T47D (cell line): ENCODE data around the gene ZDHHC5.

Experiments used
- DNase-seq, 2 experiments: peaks; one replicate each; pipeline versions ENCODE4 v3.0.0 to v3.0.0-alpha.2; 2011 to 2012; ENCODE audit warnings: low read depth in 1 of 2, low spot score in 1 of 2
- JUND ChIP-seq: IDR thresholded peaks from 2 replicates; pipeline ENCODE4 v1.6.1; 2012; ENCODE audit warnings: low read depth
- in situ Hi-C: cut with HindIII; loops from 2 replicates; pipeline ENCODE4 v1.10.0; 2016; ENCODE audit warnings: low sequenced_read_pairs, low pct_unique_long_range_greater_than_20kb

ZDHHC5 gene

GRCh38 chr11:57667736-57668433 lies at the start of gene ZDHHC5:
Gene ZDHHC5, plus strand, starts transcription at chr11:57668114. Its CDS starts 4,977 bp downstream, at chr11:57673091.
- DNase-seq, result peak; percentile 99 to 100
- TF ChIP-seq JUND, result no peak
- in situ Hi-C loops, result no loop called here

GRCh38 chr11:57618438-57618837 lies 49.5 kb upstream of the ZDHHC5 start:
- in situ Hi-C loops, result no loop called here
- DNase-seq, result no peak
- no peak for TF ChIP-seq JUND

GRCh38 chr11:57619331-57619730 lies 48.6 kb upstream of the ZDHHC5 start:
- in situ Hi-C loops, result no loop called here
- DNase-seq, result no peak
- no peak for TF ChIP-seq JUND

GRCh38 chr11:57620467-57620866 lies 47.4 kb upstream of the ZDHHC5 start:
- TF ChIP-seq JUND, result no peak
- no peak for DNase-seq
- in situ Hi-C loops, result no loop called here

GRCh38 chr11:57622263-57622662 lies 45.7 kb upstream of the ZDHHC5 start:
- no peak for TF ChIP-seq JUND
- DNase-seq, result no peak
- in situ Hi-C loops, result no loop called here

DNA sequence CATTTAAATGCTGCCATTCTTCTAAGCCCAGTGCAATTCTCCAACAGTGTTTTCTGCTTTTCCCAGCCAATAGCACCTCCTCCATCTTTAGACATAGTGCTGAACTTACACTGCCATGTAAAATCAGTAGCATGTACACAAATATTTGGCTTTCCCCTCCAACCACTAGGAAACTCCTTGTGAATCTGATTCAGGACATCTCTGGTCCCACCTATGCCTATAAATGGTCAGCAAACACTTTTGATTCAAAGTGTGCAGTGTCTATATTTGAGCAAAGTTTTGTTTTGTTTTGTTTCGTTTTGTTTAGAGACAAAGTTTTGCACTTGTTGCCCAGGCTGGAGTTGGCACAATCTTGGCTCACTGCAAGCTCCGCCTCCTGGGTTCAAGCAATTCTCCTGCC lies 43.0 kb upstream of the ZDHHC5 start:
- TF ChIP-seq JUND, result no peak
- in situ Hi-C loops, result no loop called here
- no peak for DNase-seq

GRCh38 chr11:57626895-57627294 lies 41.0 kb upstream of the ZDHHC5 start:
- in situ Hi-C loops, result no loop called here
- no peak for TF ChIP-seq JUND
- no peak for DNase-seq

DNA sequence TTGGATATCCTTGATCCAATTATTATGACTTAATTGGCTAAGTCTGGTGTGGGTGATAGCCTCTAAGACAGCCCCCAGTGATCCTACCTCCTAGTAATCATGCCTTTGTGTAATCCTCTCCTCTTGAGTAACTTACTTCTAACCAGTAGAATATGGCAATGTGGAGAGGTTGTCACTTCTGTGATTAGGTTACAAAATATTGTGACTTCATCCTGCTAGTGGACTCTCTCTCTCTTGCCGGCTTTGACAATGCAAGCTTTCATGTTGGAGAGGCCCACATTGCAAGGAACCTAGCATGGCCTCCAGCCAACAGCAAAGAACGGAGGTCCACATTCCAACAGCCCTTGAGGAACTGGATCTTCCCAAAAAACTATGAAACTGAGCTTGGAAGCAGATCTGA lies 37.7 kb upstream of the ZDHHC5 start:
- no peak for DNase-seq
- in situ Hi-C loops, result no loop called here
- no peak for TF ChIP-seq JUND

DNA sequence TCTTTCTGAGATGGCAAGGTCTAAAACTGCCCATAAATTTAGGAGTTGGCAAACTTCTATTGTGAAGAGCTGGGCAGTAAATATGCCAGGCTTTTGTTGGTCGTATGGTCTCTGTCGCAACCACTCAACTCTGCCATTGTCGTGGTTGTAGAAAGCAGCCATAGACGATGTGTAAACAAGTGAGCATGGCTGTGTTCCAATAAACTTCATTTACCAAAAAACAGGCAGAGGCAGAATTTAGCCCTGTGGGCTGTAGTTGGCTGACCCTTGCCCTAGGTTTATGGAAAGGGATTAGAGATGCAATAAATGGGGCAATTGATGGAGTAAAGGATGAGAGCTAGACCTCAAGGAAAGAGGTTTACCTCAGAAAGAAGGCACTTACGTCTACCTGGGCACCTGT lies 35.8 kb upstream of the ZDHHC5 start:
- no peak for TF ChIP-seq JUND
- peak in 1 of 2 experiments; percentile 45 for DNase-seq
- in situ Hi-C loops, result no loop called here

DNA sequence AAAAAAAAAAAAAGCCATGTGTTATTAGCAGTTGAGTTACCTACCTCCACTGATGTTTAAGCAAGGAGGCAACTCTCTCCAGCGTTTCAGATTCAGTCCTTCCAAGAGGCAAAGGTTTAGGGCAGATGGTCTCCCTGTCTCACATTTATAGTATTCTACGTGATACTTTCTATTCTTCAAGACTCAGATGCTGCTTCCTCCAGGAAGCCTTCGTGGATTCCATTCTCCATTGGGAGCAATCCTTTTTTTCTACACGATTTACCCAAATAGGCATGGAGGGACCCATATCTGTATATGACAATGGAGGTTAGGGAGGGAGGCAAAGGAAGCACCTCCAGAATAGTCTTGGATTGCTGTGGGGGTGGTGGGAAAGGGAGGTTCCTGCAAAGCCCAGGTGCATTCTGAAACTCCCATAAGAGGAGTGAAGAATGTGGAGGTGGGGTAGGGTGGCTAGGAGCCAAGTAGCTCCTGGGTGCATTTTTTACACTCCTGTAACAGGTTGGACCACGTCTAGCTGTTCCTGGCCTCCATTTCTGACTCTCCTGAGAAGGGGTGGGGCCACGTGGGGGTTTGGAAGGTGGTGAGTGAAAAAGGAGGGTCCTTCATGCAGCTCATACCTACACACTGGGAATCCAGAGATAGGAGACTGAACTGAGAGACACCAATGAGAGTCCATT lies 34.4 kb upstream of the ZDHHC5 start:
- no peak for TF ChIP-seq JUND
- in situ Hi-C loops, result no loop called here
- DNase-seq, result peak in 1 of 2 experiments; percentile 58

- in situ Hi-C loops, result no loop called here
- TF ChIP-seq JUND, result no peak
- DNase-seq, result no peak
These were observed 33.6 kb upstream of the ZDHHC5 start for GRCh38 chr11:57634311-57634710.

DNA sequence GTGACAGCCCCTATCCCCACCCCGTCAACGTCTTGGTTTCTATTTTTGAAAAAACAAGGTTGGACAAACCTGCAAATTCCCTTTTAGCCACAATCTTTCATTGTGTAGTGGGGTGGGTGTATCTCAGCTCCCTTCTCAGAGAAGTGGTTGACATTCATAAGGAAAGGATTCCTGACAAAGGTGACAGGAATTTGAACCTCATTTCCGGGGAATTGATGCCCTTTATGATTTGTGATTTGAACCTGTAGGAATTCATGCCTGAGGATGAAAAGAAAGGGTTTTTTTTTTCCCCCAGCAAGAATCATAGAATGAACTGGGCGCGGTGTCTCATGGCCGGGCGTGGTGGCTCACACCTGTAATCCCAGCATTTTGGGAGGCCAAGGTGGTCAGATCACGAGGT lies 32.7 kb upstream of the ZDHHC5 start:
- TF ChIP-seq JUND, result no peak
- in situ Hi-C loops, result no loop called here
- DNase-seq, result no peak

DNA sequence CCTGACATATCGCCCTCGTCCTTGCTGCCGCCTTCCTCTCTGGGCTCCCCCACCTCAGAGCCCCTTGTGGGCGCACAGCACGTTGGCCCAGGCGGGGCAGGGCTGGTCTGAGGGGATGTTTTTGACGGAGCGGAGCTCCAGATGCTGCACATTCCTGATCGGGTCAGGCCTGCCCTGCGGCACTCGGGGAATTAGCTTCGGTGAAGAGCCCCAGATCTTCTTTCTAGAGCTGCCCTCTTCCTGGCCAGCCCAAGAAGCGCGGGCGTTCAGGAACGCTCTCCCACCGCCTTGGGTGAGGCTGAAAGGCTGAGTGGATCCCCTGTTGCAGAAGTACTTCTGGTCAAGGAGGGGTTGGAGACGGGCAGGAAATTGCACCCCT lies 30.3 kb upstream of the ZDHHC5 start:
- TF ChIP-seq JUND, result no peak
- in situ Hi-C loops, result no loop called here
- peak in 1 of 2 experiments; percentile 57 for DNase-seq
